AG04450 (cell line): Measurements from ENCODE around the gene ANKHD1. TPM values are rescaled to one million over a fixed set of nuclear protein-coding genes. Genes with fewer than 3 reads are reported as not detected.

Experiments
- CTCF ChIA-PET: fragments of 300-600, 350-600 bp; formaldehyde crosslinking; extraction: SDS; loops from one replicate; lab custom pipeline; 2022; ENCODE audit warnings: antibody characterized with exemption, inconsistent platforms; lab: Charles Lee
- POLR2A ChIA-PET: fragments of 350-600 bp; formaldehyde crosslinking; extraction: SDS; loops from one replicate; lab custom pipeline; 2021; ENCODE audit warnings: antibody characterized with exemption, inconsistent platforms; lab: Yijun Ruan, JAX
- DNase-seq: peaks from one replicate; pipeline ENCODE4 v3.0.0-alpha.2; 2011; ENCODE audit warnings: low read depth, low spot score
- H3K27ac ChIP-seq: one replicate; pipeline ENCODE4 v1.5.1; 2012; ENCODE audit warnings: low read depth, low read length, control low read depth
- H3K27me3 ChIP-seq: one replicate; pipeline ENCODE4 v1.6.0; 2012; ENCODE audit warnings: low read length; ENCODE audit not compliant: control insufficient read depth, insufficient read depth
- H3K4me3 ChIP-seq: 2 replicates; pipeline ENCODE4 v1.5.1; 2011; ENCODE audit warnings: mild to moderate bottlenecking, low read depth, low read length, control low read depth
- H3K9me3 ChIP-seq: 2 replicates; pipeline ENCODE4 v1.5.1; 2012; ENCODE audit warnings: low read length; ENCODE audit not compliant: control insufficient read depth, insufficient read depth
- CTCF ChIP-seq: IDR thresholded peaks from 2 replicates; pipeline ENCODE4 v1.5.1; 2011; ENCODE audit warnings: low read depth, low read length, control low read depth, inconsistent platforms
- polyA plus RNA-seq: library from polyadenylated mRNA; depleted of rRNA; stranded (reverse); fragments of >200 nt; gene quantifications from 2 replicates; pipeline ENCODE4 v1.2.3, GENCODE V29; 2011

Gene ANKHD1
- polyA plus RNA-seq, 1 experiment: 56.6 TPM

GRCh38 chr5:140364472-140364765 lies 37.2 kb upstream of the ANKHD1 start:
- CTCF ChIA-PET: interaction anchor here (1.0 to 9.5 kb wide), 7 partner anchors 8 to 183 kb away, joined by 3 to 279 read pairs (median 11); partner anchors contain the start of genes EIF4EBP3 and HBEGF
- H3K27me3 ChIP-seq: peaks cover 15% of the 10 kb centered on the region
- no peaks in the 10 kb centered on the region; the same call in 1 of the 2 replicates for H3K9me3 ChIP-seq
- TF ChIP-seq CTCF: no peak
- no peak for DNase-seq
- POLR2A ChIA-PET: no interaction called here
- no peak overlapping the region for H3K4me3 ChIP-seq
- H3K27ac ChIP-seq: no peak overlapping the region

- no peak for DNase-seq
- no peak overlapping the region for H3K27ac ChIP-seq
- CTCF ChIA-PET: interaction anchor here (2.6 to 9.5 kb wide), 2 partner anchors 8 to 121 kb away, joined by 30 to 279 read pairs; no protein-coding TSS in a partner anchor
- POLR2A ChIA-PET: no interaction called here
- H3K4me3 ChIP-seq: no peak overlapping the region
- no peaks in the 10 kb centered on the region; the same call in 1 of the 2 replicates for H3K9me3 ChIP-seq
- peaks cover 15% of the 10 kb centered on the region for H3K27me3 ChIP-seq
- TF ChIP-seq CTCF: no peak
Observed at GRCh38 chr5:140365282-140365681, 36.4 kb upstream of the ANKHD1 start.

GRCh38 chr5:140365941-140366340 lies 35.7 kb upstream of the ANKHD1 start:
- no peak for DNase-seq
- H3K27ac ChIP-seq: no peak overlapping the region
- no peaks in the 10 kb centered on the region; the same call in 1 of the 2 replicates for H3K9me3 ChIP-seq
- ChIA-PET POLR2A (no interaction called here), CTCF (interaction anchor here (0.9 to 9.5 kb wide), 4 partner anchors 14 to 356 kb away, joined by 3 to 279 read pairs (median 4); no protein-coding TSS in a partner anchor)
- no peak for TF ChIP-seq CTCF
- H3K27me3 ChIP-seq: peaks cover 15% of the 10 kb centered on the region
- H3K4me3 ChIP-seq: no peak overlapping the region

- Histone ChIP-seq H3K9me3 (no peaks in the 10 kb centered on the region; the same call in 1 of the 2 replicates), H3K4me3 (no peak overlapping the region), H3K27ac (no peak overlapping the region), H3K27me3 (peaks cover 15% of the 10 kb centered on the region)
- ChIA-PET POLR2A (interaction anchor here (0.6 kb wide), 1 partner anchor 281 kb away, joined by 4 read pairs; the partner anchor contains the start of genes IK and NDUFA2), CTCF (interaction anchor here (0.9 to 9.5 kb wide), 6 partner anchors 15 to 356 kb away, joined by 3 to 279 read pairs (median 4); no protein-coding TSS in a partner anchor)
- no peak for TF ChIP-seq CTCF
- DNase-seq: no peak
Observed at GRCh38 chr5:140366589-140367255, 34.9 kb upstream of the ANKHD1 start.
